OCI-LY7 (cell line): ENCODE results near the gene USH1C. TPM values are rescaled to one million over a fixed set of nuclear protein-coding genes. Genes with fewer than 3 reads are reported as not detected.

ENCODE experiments used
- BruUV-seq: library from RNA; stranded (reverse); fragments of 400-500 nt; replicated peaks from 2 replicates; lab custom pipeline; 2021; lab: Mats Ljungman, UMichigan
- CTCF ChIA-PET: fragments of 300-600 bp; sonication (Branson Sonifier 250); formaldehyde crosslinking; loops from one replicate; lab custom pipeline; 2022; ENCODE audit warnings: antibody characterized with exemption; ENCODE audit not compliant: unreplicated experiment; lab: Charles Lee
- POLR2A ChIA-PET: fragments of 300-600 bp; sonication (Branson Sonifier 250); formaldehyde crosslinking; loops from one replicate; lab custom pipeline; 2022; ENCODE audit warnings: antibody characterized with exemption; lab: Charles Lee
- DNase-seq: peaks from one replicate; pipeline ENCODE4 v3.0.0-alpha.2; 2015; ENCODE audit warnings: low spot score
- H2AFZ ChIP-seq: fragments of 200-600 bp; sonication (generic), shearing (Covaris generic); 2 replicates; pipeline ENCODE4 v1.6.1; 2014; ENCODE audit warnings: mild to moderate bottlenecking, antibody characterized with exemption, low read length, moderate library complexity
- H3K27ac ChIP-seq: fragments of 200-600 bp; sonication (generic); 2 replicates; pipeline ENCODE4 v1.5.1; 2014; ENCODE audit warnings: mixed run types, low read depth, mild to moderate bottlenecking, moderate library complexity, low read length, inconsistent platforms; ENCODE audit not compliant: poor library complexity, severe bottlenecking
- H3K36me3 ChIP-seq: fragments of 200-600 bp; sonication (generic); 2 replicates; pipeline ENCODE4 v1.6.1; 2014; ENCODE audit warnings: mild to moderate bottlenecking, antibody characterized with exemption, low read length, moderate library complexity, mixed read lengths; ENCODE audit not compliant: insufficient read depth
- H3K4me1 ChIP-seq: fragments of 200-600 bp; sonication (generic); 2 replicates; pipeline ENCODE4 v1.5.1; 2014; ENCODE audit warnings: mild to moderate bottlenecking, low read length; ENCODE audit not compliant: insufficient read depth, poor library complexity, severe bottlenecking
- H3K4me2 ChIP-seq: fragments of 200-600 bp; sonication (generic); 2 replicates; pipeline ENCODE4 v1.6.1; 2014; ENCODE audit warnings: mild to moderate bottlenecking, low read length
- H3K4me3 ChIP-seq: fragments of 200-600 bp; sonication (generic); 2 replicates; pipeline ENCODE4 v1.5.1; 2014; ENCODE audit warnings: mild to moderate bottlenecking, low read depth, low read length; ENCODE audit not compliant: poor library complexity, severe bottlenecking
- H3K79me2 ChIP-seq: fragments of 200-600 bp; sonication (generic); 2 replicates; pipeline ENCODE4 v1.6.1; 2016; ENCODE audit warnings: low read depth, mild to moderate bottlenecking, low read length, moderate library complexity, mixed read lengths; ENCODE audit not compliant: insufficient read depth
- H3K9me2 ChIP-seq: fragments of 200-600 bp; sonication (generic); 2 replicates; pipeline ENCODE4 v1.6.1; 2016; ENCODE audit warnings: mild to moderate bottlenecking, low read length, mixed read lengths; ENCODE audit not compliant: insufficient read depth
- H3K9me3 ChIP-seq: fragments of 200-600 bp; sonication (generic); 2 replicates; pipeline ENCODE4 v1.6.1; 2014; ENCODE audit warnings: mild to moderate bottlenecking, mixed run types, low read length, mixed read lengths
- H4K20me1 ChIP-seq: fragments of 200-600 bp; sonication (generic); 2 replicates; pipeline ENCODE4 v1.6.1; 2014; ENCODE audit warnings: mild to moderate bottlenecking, antibody characterized with exemption, low read length, moderate library complexity, mixed read lengths; ENCODE audit not compliant: insufficient read depth
- EZH2phosphoT487 ChIP-seq: fragments of 200-600 bp; sonication (generic); IDR thresholded peaks from 2 replicates; pipeline ENCODE4 v1.6.1; 2018; ENCODE audit warnings: low read depth, borderline replicate concordance, mild to moderate bottlenecking, mixed run types, antibody characterized with exemption, low read length, moderate library complexity, mixed read lengths
- intact Hi-C: fragments of 100-400 bp; cut with micrococcal nuclease; formaldehyde crosslinking; loops from one replicate; pipeline ENCODE4 v1.10.0; 2022; ENCODE audit not compliant: unreplicated experiment
- total RNA-seq, 2 experiments: library from RNA; depleted of rRNA in 1 of 2; stranded (reverse); fragments of >200 nt in 1 of 2; shearing (Covaris generic) in 1 of 2; gene quantifications; 2 replicates each; pipeline ENCODE4 v1.2.3, GENCODE V29; 2014 to 2022
- TF ChIP-seq, protein P1 (sequence below): fragments of 200-600 bp; sonication (generic); conservative IDR thresholded peaks from 2 replicates; pipeline ENCODE4 v1.5.1; 2014; ENCODE audit warnings: mild to moderate bottlenecking, antibody characterized with exemption, low read length, moderate library complexity, mixed read lengths

The USH1C gene
- total RNA-seq, 2 experiments from 2014 or later = not detected

DNA sequence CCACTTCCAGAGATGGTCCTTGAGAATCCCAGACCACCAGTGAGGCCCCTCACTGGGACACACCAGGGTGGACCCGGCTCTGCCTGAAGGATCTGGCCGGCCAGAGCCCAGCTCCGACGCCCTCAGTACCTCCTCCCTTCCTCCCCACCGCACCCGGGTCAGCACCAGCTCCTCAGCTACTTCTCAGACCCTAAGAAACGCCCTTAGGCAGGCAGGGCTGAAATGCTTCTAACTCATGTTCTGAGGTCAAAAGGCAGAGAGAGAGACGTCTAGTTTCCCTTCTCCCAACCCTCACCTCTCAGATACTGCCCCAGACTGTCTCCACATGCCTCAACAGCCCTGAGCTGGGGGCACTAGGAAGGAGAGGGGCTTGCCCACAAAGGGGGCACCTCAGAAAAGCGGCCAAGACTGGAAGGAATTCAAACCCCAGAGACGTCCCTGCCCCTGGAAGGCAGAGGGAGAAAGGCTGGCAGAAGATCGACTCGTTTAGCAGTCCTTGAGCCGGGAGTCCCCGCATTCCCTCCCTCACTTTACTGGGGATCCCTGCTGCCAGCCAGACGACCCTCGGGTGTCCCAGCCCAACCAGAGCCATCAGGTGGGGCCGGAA, 539 bp downstream of the USH1C start:
- CTCF ChIA-PET = no interaction called here
- POLR2A ChIA-PET = interaction anchor here (0.5 kb wide), 1 partner anchor 239 kb away, joined by 3 read pairs; no protein-coding TSS in a partner anchor
- no peak for TF ChIP-seq EZH2phosphoT487
- TF ChIP-seq, protein P1, sequence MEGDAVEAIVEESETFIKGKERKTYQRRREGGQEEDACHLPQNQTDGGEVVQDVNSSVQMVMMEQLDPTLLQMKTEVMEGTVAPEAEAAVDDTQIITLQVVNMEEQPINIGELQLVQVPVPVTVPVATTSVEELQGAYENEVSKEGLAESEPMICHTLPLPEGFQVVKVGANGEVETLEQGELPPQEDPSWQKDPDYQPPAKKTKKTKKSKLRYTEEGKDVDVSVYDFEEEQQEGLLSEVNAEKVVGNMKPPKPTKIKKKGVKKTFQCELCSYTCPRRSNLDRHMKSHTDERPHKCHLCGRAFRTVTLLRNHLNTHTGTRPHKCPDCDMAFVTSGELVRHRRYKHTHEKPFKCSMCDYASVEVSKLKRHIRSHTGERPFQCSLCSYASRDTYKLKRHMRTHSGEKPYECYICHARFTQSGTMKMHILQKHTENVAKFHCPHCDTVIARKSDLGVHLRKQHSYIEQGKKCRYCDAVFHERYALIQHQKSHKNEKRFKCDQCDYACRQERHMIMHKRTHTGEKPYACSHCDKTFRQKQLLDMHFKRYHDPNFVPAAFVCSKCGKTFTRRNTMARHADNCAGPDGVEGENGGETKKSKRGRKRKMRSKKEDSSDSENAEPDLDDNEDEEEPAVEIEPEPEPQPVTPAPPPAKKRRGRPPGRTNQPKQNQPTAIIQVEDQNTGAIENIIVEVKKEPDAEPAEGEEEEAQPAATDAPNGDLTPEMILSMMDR = no peak
- Histone ChIP-seq H3K4me1 (no peaks in the 10 kb centered on the region), H3K9me3 (no peaks in the 10 kb centered on the region), H4K20me1 (no peaks in the 10 kb centered on the region), H3K79me2 (no peaks in the 10 kb centered on the region), H3K9me2 (no peaks in the 10 kb centered on the region), H3K27ac (no peak overlapping the region), H3K4me3 (no peak overlapping the region), H3K4me2 (no peak overlapping the region), H3K36me3 (no peaks in the 10 kb centered on the region), H2AFZ (no peak overlapping the region)
- BruUV-seq = no TSS peak
- intact Hi-C loops = no loop called here
- DNase-seq = no peak

DNA sequence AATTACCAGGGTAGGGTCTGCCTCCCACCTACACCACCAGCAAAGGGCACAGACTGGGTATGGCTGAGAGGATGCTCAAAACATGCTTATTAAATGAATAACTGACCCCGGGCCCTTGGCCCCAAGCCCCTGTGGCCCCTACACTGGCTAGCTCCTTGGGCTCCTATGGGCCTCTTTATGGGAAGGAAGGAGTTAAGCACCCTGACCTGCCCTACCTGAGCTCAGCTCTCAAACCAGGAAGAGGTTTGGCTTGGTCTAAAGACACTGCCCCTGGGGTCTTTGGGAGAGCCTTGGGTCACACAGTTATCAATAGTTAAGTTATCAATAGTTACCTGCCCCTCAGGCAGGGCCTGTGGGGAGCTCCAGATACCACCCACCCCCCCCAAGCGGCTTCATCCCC, 1.2 kb downstream of the USH1C start:
- POLR2A ChIA-PET = no interaction called here
- no peak overlapping the region for H3K4me2 ChIP-seq
- no peaks in the 10 kb centered on the region for H3K79me2 ChIP-seq
- H3K9me2 ChIP-seq = no peaks in the 10 kb centered on the region
- no peak overlapping the region for H3K27ac ChIP-seq
- H3K36me3 ChIP-seq = no peaks in the 10 kb centered on the region
- BruUV-seq = no TSS peak
- CTCF ChIA-PET = no interaction called here
- DNase-seq = no peak
- H3K4me1 ChIP-seq = no peaks in the 10 kb centered on the region
- no peak overlapping the region for H3K4me3 ChIP-seq
- no peak for TF ChIP-seq EZH2phosphoT487
- TF ChIP-seq, protein P1 = no peak
- no peaks in the 10 kb centered on the region for H3K9me3 ChIP-seq
- H2AFZ ChIP-seq = no peak overlapping the region
- intact Hi-C loops = no loop called here
- no peaks in the 10 kb centered on the region for H4K20me1 ChIP-seq

DNA sequence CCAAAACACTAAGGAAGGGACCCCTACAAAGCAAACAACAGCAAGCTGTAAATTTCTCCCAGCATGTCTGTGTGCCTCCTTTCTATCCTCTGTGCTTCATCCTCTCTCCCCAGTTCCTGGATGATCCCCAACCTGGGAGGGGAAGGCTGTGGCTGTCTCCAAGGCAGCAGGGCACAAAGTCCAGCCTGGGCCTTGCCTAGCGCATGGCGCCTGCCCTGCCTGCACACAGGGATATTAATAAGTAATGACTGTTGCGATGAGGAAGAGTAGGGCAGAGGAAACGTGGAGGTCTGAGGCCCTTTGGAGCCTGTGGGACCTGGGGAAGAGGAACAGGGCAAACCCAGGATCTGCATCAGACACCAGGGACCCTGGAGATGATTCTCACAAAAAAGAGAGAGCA, 2.0 kb downstream of the USH1C start:
- no TSS peak for BruUV-seq
- DNase-seq = no peak
- Histone ChIP-seq H4K20me1 (no peaks in the 10 kb centered on the region), H3K9me2 (no peaks in the 10 kb centered on the region), H3K36me3 (no peaks in the 10 kb centered on the region), H3K4me2 (no peak overlapping the region), H2AFZ (no peak overlapping the region), H3K79me2 (no peaks in the 10 kb centered on the region), H3K4me3 (no peak overlapping the region), H3K27ac (no peak overlapping the region), H3K4me1 (no peaks in the 10 kb centered on the region), H3K9me3 (no peaks in the 10 kb centered on the region)
- POLR2A ChIA-PET = no interaction called here
- CTCF ChIA-PET = no interaction called here
- intact Hi-C loops = no loop called here
- TF ChIP-seq, protein P1 = no peak
- no peak for TF ChIP-seq EZH2phosphoT487
